ENCODE results near the gene CGRRF1. TPM values are rescaled to one million over a fixed set of nuclear protein-coding genes. Genes with fewer than 3 reads are reported as not detected.

The CGRRF1 gene
- total RNA-seq, 1 experiment from 2014 or later: 11.2 TPM

DNA sequence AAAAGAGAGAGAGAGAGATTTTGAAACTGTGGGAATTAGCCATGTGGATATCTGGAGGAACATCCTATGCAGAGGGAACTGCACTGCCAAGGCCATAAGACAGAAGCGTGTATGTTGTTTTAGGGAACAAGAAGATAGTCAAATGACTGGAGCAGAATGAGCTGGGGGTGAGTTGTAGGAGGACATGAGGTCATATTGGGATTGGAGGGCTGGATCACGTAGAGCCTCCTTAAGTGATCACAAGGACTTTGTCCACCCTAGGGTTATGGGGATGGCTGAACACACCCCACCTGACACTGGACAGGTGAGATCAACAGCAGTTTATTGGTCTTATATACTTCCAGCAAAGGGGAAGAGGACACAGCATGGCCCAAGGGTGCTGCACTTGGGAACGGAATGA lies 8.2 kb upstream of the CGRRF1 start:
- DNase-seq (ENCODE audit: low spot score): no peak
- no peak overlapping the region for H3K4me3 ChIP-seq (ENCODE audit: low read depth, low read length, poor library complexity, severe bottlenecking)
- no peaks in the 10 kb centered on the region for H3K9me3 ChIP-seq (ENCODE audit: low read depth, low read length, poor library complexity, severe bottlenecking)
- no peaks in the 10 kb centered on the region for H3K36me3 ChIP-seq (ENCODE audit: insufficient read depth, low read length, poor library complexity, severe bottlenecking)
- CTCF ChIA-PET: no interaction called here
- no peak overlapping the region for H3K27ac ChIP-seq (ENCODE audit: low read depth, low read length, poor library complexity, severe bottlenecking)
- TF ChIP-seq, protein P1, sequence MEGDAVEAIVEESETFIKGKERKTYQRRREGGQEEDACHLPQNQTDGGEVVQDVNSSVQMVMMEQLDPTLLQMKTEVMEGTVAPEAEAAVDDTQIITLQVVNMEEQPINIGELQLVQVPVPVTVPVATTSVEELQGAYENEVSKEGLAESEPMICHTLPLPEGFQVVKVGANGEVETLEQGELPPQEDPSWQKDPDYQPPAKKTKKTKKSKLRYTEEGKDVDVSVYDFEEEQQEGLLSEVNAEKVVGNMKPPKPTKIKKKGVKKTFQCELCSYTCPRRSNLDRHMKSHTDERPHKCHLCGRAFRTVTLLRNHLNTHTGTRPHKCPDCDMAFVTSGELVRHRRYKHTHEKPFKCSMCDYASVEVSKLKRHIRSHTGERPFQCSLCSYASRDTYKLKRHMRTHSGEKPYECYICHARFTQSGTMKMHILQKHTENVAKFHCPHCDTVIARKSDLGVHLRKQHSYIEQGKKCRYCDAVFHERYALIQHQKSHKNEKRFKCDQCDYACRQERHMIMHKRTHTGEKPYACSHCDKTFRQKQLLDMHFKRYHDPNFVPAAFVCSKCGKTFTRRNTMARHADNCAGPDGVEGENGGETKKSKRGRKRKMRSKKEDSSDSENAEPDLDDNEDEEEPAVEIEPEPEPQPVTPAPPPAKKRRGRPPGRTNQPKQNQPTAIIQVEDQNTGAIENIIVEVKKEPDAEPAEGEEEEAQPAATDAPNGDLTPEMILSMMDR (conservative IDR thresholded peaks at IDR 0.05; ENCODE audit: low read depth, low read length): no peak
- TF ChIP-seq EZH2 (IDR thresholded peaks at IDR 0.05; ENCODE audit: borderline replicate concordance, low read depth, low read length, poor library complexity, severe bottlenecking): no peak
- BruUV-seq (replicated peaks): no TSS peak
- peaks cover 7% of the 10 kb centered on the region for H3K4me1 ChIP-seq (ENCODE audit: insufficient read depth, low read length, poor library complexity, severe bottlenecking)
- intact Hi-C loops (cut with micrococcal nuclease; ENCODE audit: unreplicated experiment): no loop called here
- POLR2A ChIA-PET (ENCODE audit: low non-redundant PET): no interaction called here
- no peaks in the 10 kb centered on the region for H3K27me3 ChIP-seq (replicated peaks; ENCODE audit: insufficient read depth, low read depth, low read length, poor library complexity)

DNA sequence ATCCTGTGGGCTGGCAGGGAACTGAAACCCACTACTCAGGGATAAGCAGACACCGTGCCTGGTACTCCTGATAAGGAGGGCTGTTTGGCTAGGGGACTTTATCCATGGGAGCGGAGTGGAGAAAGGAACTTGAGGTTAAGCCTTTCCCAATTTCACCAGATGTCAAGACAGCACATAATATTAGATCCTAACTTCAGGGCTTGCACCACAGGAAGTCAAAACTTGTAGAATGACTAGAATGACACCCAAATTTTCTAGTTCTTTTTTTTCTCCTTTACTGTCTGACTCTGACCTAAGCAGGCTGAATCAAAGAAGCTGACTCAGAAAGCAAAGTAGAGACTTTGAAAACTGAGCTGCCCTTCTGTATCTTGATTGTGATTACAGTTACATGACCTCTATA lies 7.1 kb upstream of the CGRRF1 start:
- ChIA-PET POLR2A (ENCODE audit: low non-redundant PET) (no interaction called here), CTCF (no interaction called here)
- no peak for TF ChIP-seq EZH2 (IDR thresholded peaks at IDR 0.05; ENCODE audit: borderline replicate concordance, low read depth, low read length, poor library complexity, severe bottlenecking)
- TF ChIP-seq, protein P1 (conservative IDR thresholded peaks at IDR 0.05; ENCODE audit: low read depth, low read length): no peak
- intact Hi-C loops (cut with micrococcal nuclease; ENCODE audit: unreplicated experiment): no loop called here
- H3K4me1 ChIP-seq (ENCODE audit: insufficient read depth, low read length, poor library complexity, severe bottlenecking): peaks cover 7% of the 10 kb centered on the region
- no TSS peak for BruUV-seq (replicated peaks)
- DNase-seq (ENCODE audit: low spot score): no peak
- no peaks in the 10 kb centered on the region for H3K9me3 ChIP-seq (ENCODE audit: low read depth, low read length, poor library complexity, severe bottlenecking)
- H3K36me3 ChIP-seq (ENCODE audit: insufficient read depth, low read length, poor library complexity, severe bottlenecking): no peaks in the 10 kb centered on the region
- no peaks in the 10 kb centered on the region for H3K27me3 ChIP-seq (replicated peaks; ENCODE audit: insufficient read depth, low read depth, low read length, poor library complexity)
- no peak overlapping the region for H3K4me3 ChIP-seq (ENCODE audit: low read depth, low read length, poor library complexity, severe bottlenecking)
- H3K27ac ChIP-seq (ENCODE audit: low read depth, low read length, poor library complexity, severe bottlenecking): no peak overlapping the region

DNA sequence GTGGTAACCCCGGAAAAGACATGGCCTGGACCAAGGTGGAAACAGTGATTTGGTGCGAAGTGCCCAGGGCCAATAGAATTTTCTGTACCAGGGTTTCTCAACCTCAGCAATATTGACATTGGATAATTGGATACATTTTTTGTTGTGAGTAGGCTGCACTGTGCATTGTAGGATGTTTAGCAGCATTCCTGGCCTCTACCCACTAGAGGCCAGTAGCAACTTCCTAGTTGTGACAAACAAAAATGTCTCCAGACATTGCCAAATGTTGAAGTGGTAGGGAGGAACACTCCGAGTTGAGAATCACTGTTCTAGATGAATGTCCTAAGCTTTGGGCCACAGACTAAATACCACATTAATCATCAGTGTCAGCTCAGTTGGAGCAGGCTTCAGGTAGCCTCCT lies 6.2 kb upstream of the CGRRF1 start:
- Histone ChIP-seq H3K36me3 (ENCODE audit: insufficient read depth, low read length, poor library complexity, severe bottlenecking) (no peaks in the 10 kb centered on the region), H3K4me3 (ENCODE audit: low read depth, low read length, poor library complexity, severe bottlenecking) (no peak overlapping the region), H3K9me3 (ENCODE audit: low read depth, low read length, poor library complexity, severe bottlenecking) (no peaks in the 10 kb centered on the region), H3K27ac (ENCODE audit: low read depth, low read length, poor library complexity, severe bottlenecking) (no peak overlapping the region), H3K27me3 (replicated peaks; ENCODE audit: insufficient read depth, low read depth, low read length, poor library complexity) (no peaks in the 10 kb centered on the region), H3K4me1 (ENCODE audit: insufficient read depth, low read length, poor library complexity, severe bottlenecking) (peaks cover 7% of the 10 kb centered on the region)
- intact Hi-C loops (cut with micrococcal nuclease; ENCODE audit: unreplicated experiment): no loop called here
- CTCF ChIA-PET: no interaction called here
- POLR2A ChIA-PET (ENCODE audit: low non-redundant PET): no interaction called here
- DNase-seq (ENCODE audit: low spot score): peak; percentile 66
- TF ChIP-seq, protein P1 (conservative IDR thresholded peaks at IDR 0.05; ENCODE audit: low read depth, low read length): peak; percentile 64
- TF ChIP-seq EZH2 (IDR thresholded peaks at IDR 0.05; ENCODE audit: borderline replicate concordance, low read depth, low read length, poor library complexity, severe bottlenecking): no peak
- BruUV-seq (replicated peaks): no TSS peak

All from A673 (cell line).